ENCODE measurements around the gene ZCCHC8.

GRCh38 chr12:122501489-122501989, 807 bp upstream of the ZCCHC8 start:
- TF ChIP-seq, protein P1, sequence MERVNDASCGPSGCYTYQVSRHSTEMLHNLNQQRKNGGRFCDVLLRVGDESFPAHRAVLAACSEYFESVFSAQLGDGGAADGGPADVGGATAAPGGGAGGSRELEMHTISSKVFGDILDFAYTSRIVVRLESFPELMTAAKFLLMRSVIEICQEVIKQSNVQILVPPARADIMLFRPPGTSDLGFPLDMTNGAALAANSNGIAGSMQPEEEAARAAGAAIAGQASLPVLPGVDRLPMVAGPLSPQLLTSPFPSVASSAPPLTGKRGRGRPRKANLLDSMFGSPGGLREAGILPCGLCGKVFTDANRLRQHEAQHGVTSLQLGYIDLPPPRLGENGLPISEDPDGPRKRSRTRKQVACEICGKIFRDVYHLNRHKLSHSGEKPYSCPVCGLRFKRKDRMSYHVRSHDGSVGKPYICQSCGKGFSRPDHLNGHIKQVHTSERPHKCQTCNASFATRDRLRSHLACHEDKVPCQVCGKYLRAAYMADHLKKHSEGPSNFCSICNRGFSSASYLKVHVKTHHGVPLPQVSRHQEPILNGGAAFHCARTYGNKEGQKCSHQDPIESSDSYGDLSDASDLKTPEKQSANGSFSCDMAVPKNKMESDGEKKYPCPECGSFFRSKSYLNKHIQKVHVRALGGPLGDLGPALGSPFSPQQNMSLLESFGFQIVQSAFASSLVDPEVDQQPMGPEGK (CRISPR knock-in tag; IDR thresholded peaks at IDR 0.05; ENCODE audit: borderline replicate concordance) = no peak
- TF ChIP-seq ZFP3 (CRISPR knock-in tag; IDR thresholded peaks at IDR 0.05) = no peak
